ENCODE data around the gene FLT4. TPM values are rescaled to one million over a fixed set of nuclear protein-coding genes. Genes with fewer than 3 reads are reported as not detected.

FLT4 gene
- total RNA-seq, 1 donor from 2014 or later, result 1.5 TPM

- DNase-seq (ENCODE audit: low read depth, low spot score), result no peak
These were observed 21.8 kb downstream of the FLT4 start for GRCh38 chr5:180627386-180628120.

GRCh38 chr5:180626661-180627385 lies 22.6 kb downstream of the FLT4 start:
- DNase-seq (ENCODE audit: low read depth, low spot score), result no peak

GRCh38 chr5:180625791-180626660 lies 23.4 kb downstream of the FLT4 start:
- no peak for DNase-seq (ENCODE audit: low read depth, low spot score)

GRCh38 chr5:180625125-180625790 lies 24.1 kb downstream of the FLT4 start:
- no peak for DNase-seq (ENCODE audit: low read depth, low spot score)

GRCh38 chr5:180624587-180624986 lies 24.8 kb downstream of the FLT4 start:
- DNase-seq (ENCODE audit: low read depth, low spot score), result no peak

- no peak for DNase-seq (ENCODE audit: low read depth, low spot score)
These were observed 25.6 kb downstream of the FLT4 start for GRCh38 chr5:180623844-180624243.

- DNase-seq (ENCODE audit: low read depth, low spot score), result no peak
These were observed 26.0 kb downstream of the FLT4 start for GRCh38 chr5:180623411-180623834.

- no peak for DNase-seq (ENCODE audit: low read depth, low spot score)
These were observed 26.5 kb downstream of the FLT4 start for GRCh38 chr5:180622910-180623309.

- DNase-seq (ENCODE audit: low read depth, low spot score), result no peak
These were observed 28.1 kb downstream of the FLT4 start for GRCh38 chr5:180621311-180621710.

GRCh38 chr5:180620014-180620413 lies 29.4 kb downstream of the FLT4 start:
- no peak for DNase-seq (ENCODE audit: low read depth, low spot score)

GRCh38 chr5:180619563-180619915 lies 29.9 kb downstream of the FLT4 start:
- no peak for DNase-seq (ENCODE audit: low read depth, low spot score)

- DNase-seq (ENCODE audit: low read depth, low spot score), result no peak
These were observed 30.4 kb downstream of the FLT4 start for GRCh38 chr5:180618829-180619562.

- no peak for DNase-seq (ENCODE audit: low read depth, low spot score)
These were observed 30.9 kb downstream of the FLT4 start for GRCh38 chr5:180618487-180618828.

- DNase-seq (ENCODE audit: low read depth, low spot score), result no peak
These were observed 35.6 kb downstream of the FLT4 start for GRCh38 chr5:180613814-180614188.

- DNase-seq (ENCODE audit: low read depth, low spot score), result no peak
These were observed 36.1 kb downstream of the FLT4 start for GRCh38 chr5:180613188-180613813.

- DNase-seq (ENCODE audit: low read depth, low spot score), result no peak
These were observed 36.7 kb downstream of the FLT4 start for GRCh38 chr5:180612683-180613082.

- no peak for DNase-seq (ENCODE audit: low read depth, low spot score)
These were observed 38.1 kb downstream of the FLT4 start for GRCh38 chr5:180611140-180611850.

- no peak for DNase-seq (ENCODE audit: low read depth, low spot score)
These were observed 39.4 kb downstream of the FLT4 start for GRCh38 chr5:180609817-180610550.

GRCh38 chr5:180609386-180609785 lies 40.0 kb downstream of the FLT4 start:
- no peak for DNase-seq (ENCODE audit: low read depth, low spot score)
